SU-DHL-6 (cell line): ENCODE data around the gene MAK.

Source experiments
- CTCF ChIP-seq: fragments of 200-600 bp; sonication (generic); IDR thresholded peaks from one replicate; pipeline ENCODE4 v1.5.1; 2017; ENCODE audit warnings: antibody characterized with exemption, mild to moderate bottlenecking, low read length, moderate library complexity; ENCODE audit not compliant: insufficient read depth, poor library complexity, severe bottlenecking
- EZH2phosphoT487 ChIP-seq: fragments of 200-600 bp; sonication (generic), shearing (Covaris generic); conservative IDR thresholded peaks from 2 replicates; pipeline ENCODE4 v1.6.1; 2018; ENCODE audit warnings: mild to moderate bottlenecking, antibody characterized with exemption, low read length, moderate library complexity, mixed read lengths

GRCh38 chr6:10837622-10837994 is 731 bp downstream of the MAK start:
- no peak for TF ChIP-seq CTCF
- peak; percentile 11; the same call in 1 of the 2 replicates for TF ChIP-seq EZH2phosphoT487
